DMS153 treated with DMSO at 0.1 percent for 48 hours (cell line): ENCODE data around the gene PIK3R1.

ENCODE experiments used
- DNase-seq: peaks from one replicate; lab custom pipeline; 2025; ENCODE audit not compliant: unreplicated experiment; lab: John Stamatoyannopoulos, UW

PIK3R1 gene

DNA sequence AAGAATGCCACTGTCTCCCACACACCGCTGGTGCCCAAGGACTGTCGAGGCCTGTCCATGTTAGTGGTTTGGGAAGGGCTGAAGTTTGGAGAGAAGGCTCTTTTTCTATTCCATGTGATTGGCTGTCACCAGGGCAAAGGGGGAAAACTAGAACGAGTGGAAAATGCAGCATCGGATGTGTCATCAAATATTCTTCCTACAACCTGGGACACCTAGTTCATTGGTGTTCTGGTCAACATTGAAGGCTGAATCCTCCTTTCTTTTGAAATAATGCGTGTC, 53.2 kb downstream of the PIK3R1 start:
- no peak for DNase-seq

DNA sequence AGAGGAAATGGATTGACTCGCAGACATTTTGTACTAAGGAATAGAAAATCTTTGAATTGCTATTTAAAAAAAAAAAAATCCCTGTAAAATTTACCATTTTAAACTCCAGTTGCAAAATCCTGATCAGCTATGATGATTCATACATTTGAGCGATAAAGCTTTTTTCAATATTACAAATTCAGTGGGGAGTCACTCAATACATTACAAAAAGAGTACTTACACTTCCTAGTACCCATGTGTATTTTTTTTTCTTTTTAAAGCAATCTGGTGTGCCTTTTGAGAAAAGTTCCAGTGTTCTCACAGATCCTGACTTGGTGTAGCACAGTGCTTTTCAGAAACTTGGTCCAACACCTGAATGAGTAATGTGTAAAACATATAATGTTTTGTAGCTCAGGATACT, 54.3 kb downstream of the PIK3R1 start:
- no peak for DNase-seq

DNA sequence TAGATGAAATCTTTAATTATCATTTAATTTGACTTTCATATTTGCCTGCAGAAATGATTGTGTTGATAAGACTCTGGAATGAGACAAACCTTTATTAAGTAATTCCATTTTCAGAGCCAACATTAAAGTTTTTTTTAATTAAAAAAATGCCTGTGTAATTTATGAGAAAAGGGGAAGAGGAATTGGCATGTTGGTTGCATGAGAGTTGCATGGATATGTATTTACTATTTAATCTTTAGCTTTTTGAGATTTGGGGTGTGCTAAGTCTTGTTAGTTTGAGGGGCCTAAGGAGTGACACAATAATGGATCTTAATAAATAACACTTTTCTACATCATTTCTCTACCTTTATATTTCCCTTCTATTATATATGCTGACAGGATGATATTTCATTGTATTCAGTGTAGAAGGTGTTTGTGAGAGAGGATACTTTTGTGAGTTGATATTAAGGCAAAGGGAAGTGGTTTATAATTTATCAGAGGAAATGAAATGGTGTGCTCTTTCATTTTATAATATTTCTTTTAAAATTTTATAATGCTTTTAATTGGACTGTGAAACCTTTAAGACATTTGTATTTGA, 54.9 kb downstream of the PIK3R1 start:
- DNase-seq, result no peak

DNA sequence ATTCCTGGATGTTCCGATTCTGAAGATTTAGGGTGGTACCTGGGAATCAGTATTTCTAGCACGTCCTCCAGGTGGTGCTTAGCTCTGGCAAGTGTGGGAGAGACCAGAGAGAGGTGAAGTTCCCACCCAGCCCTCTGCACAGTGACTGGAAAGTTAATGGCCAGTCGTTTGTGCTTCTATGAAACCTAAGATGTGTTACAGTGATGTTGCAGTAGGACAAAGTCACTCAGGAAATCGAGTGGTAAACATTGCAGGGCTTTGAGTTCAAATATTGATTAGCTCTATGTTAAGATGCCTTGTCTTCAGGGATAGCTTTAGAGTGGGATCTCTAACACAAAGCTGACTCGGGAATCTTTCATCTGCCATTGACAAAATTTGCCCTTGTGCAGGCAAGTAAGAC, 55.6 kb downstream of the PIK3R1 start:
- DNase-seq, result no peak

DNA sequence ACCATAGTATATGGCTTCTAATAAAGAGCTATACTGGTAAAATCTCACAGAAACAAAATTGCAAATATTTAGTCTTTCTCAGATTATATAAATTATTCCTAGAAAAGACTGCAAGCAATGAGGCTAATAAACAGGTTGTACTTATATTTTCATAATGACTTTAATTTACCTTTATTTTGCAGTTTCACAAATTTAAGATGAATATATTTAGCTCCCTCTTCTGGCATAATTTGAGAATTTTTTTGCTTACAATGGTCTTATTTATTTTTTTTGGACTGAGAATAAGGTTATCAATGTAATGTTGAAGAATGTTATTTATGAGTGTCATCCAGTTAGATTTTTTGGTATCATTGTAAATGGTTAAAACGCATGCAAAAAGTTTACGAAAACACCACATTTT, 56.7 kb downstream of the PIK3R1 start:
- no peak for DNase-seq

DNA sequence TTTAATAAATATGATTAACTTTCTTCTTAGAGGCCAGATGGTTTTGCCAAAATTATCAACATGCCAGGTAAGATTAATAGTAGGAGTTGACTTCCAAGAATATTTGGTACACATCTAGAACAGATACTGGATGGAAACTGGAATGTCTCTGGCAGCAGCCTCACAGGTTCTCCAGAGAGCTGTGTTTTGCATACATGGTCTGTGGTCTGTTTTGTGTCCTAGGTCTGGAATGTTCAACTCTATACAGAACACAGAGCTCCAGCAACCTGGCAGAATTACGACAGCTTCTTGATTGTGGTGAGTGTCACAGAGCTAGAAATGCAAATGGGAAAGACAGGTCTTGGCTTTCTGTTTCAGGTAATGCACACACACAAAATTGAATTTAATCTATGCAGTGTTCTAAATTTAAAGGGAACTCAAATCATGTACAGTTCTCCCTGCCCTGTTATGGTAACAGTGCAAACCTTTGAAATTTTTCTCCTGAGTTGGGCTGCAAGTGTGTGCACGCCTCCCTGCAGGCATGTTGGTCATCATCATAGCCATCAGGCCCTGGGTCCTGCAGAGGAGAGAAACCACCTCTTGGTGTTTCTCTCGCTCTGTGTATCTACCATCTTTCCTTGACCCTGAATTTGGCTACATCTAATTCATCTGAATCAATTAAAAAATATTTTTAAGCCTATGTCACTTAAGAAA, 58.3 kb downstream of the PIK3R1 start:
- no peak for DNase-seq

DNA sequence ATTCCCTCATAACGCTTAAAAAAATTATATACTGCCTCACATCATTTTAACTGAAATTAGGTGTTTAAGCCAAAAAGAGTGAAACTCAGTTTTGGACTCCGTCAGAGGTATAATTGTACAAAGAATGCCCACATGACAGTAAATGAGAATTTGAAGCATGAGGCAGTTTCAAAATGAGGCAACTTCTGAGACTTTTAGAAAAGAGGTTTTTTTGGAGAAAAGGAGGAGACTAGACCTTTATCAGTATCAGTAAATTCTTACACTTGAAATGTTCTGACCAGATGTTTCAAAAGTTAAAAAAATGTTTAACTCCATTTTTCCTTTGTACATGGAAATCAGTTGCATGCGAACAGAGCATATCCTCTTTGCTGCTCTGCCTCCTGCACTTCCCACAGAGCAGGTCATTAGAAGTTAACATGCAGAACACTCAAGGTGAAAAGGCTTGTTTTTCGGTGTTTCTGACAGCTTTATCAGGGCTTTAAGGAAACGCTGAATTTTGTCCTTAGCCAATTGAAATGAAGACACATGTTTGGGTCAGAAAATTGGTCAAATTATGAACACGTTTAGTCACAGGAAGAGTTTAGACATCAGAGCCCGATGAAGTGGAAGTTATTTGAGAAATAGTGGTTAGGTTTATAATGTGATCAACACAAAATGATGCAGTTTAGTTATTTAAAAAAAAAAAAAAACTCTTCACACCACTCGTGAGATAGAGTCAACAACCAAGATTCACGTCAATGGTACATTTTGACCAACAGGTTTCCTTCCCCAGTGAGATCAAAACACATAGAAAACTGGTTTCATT, 59.5 kb downstream of the PIK3R1 start:
- DNase-seq, result no peak

DNA sequence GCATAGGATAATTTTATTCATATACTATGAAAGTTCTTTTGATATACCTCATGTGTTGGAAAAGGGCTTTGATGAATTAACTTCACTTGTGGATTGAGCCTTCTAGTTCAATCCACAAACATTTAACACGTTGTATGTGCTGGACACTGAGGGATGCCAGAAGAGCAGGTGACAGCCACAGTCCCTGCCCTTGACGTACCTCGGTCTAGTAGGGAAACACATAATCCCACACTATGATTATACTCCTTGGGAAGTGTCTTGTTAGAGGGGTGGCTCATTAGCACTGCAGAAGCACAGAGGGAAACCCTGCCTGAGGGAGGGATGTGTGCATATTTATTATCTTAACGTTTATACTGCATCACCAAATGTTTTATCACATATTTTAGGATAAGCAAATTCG, 61.2 kb downstream of the PIK3R1 start:
- DNase-seq, result no peak

DNA sequence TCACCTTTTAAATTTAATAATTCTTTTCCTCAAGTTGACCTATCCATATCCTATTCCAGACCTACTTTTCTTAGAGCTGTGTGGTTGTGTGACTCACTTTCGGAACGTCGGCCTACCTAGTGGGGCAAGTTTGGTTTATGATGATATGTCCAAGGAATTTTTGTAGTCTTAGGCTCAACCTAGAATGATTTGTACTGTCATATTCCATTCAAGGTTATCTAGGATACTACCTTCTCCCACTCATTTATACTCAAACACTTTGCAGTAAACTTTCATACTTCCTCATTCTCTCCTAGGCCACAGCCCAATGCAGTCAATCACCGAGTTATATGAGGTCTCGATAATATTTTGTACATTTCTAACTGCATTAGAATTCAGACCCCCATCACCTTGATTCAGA, 61.9 kb downstream of the PIK3R1 start:
- no peak for DNase-seq

DNA sequence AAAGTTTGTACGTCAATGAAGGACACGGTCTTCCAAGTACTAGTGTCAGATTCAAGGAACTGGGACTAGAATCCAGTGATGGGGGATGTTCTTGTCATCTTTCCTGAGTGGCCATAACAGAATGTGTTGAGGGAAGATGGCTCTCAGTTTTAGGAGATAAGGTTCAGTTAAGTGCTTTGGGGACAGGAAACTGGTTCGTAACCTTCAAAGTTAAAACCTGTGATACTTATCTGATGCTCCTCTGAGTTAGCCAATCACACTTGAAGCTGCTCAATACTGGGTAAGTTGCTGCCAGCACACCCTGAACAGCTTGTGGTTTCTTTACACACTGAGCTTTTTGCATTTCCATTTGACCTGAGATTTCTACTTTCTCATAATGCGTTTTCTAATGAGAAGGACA, 64.4 kb downstream of the PIK3R1 start:
- DNase-seq, result no peak

DNA sequence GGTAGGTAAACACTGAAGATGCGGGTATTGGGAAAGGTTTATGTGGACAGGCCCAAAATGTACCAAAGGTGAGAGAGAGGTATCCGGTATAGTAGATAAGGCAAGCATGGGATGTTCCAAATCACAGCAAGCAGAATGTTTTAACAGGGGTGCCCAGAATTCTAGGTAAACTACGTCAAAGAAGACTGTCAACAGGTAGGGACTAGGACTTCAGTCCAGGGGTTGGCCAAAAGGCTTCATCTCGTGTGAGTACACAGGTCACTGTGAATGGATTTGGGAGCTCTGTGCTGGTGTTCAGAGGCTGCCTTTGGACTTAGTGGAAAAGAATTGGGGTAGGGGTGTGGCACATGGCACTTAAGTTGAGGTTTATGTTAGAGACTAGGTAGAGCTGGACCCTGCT, 66.4 kb downstream of the PIK3R1 start:
- no peak for DNase-seq

DNA sequence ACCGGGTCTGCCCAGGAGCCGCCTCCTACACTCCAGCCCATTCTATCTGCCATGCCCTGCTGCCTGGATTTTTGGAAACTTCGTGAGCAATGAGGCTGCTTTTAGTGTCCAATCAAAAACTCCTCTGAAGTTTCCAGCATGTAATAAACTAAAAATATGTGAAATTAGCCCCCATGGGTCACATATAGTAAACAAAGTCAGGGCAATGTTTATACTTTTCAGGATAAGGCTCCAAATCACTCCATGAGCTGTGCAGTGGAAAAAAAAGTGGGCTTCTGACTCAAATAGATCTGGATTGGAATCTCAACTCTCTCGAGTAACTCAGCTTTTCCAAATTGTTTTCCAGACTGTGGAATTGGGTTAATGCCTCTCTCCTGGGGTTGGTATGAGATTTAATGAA, 68.2 kb downstream of the PIK3R1 start:
- DNase-seq, result no peak

DNA sequence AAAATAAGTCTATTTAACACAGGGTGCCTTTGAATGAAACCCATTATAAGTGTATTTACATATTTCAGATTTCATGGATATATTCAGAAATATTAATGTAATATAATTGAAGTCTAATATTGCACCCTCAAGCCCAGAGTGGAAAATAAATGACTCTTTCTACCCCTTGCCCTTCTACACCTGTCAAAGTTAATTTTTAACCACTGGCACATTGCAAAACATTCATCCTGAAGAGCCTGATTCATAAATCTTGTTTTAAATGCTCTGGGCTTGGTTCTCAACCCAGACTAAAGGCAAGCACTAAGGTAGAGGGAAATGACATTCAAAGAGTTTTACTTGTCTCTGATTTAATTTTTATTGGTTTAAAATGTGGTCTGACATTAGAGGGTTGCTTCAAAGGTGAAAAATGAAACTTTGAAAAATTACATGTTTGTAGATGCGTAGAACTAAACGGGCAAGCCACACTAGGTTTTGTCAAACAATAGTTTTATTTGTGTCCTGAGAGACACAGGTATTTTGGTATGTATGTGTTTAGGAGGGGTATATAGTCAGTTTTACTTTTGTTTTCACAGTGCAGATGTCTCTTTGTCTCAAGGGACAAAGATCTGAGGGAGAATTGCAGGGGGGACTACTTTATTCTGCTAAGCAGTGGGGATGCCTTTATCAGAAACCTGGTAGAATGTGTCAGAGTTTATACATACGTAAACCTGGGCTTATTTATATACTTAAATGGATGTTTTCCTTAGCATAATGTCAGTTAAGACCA, 69.7 kb downstream of the PIK3R1 start:
- DNase-seq, result no peak

DNA sequence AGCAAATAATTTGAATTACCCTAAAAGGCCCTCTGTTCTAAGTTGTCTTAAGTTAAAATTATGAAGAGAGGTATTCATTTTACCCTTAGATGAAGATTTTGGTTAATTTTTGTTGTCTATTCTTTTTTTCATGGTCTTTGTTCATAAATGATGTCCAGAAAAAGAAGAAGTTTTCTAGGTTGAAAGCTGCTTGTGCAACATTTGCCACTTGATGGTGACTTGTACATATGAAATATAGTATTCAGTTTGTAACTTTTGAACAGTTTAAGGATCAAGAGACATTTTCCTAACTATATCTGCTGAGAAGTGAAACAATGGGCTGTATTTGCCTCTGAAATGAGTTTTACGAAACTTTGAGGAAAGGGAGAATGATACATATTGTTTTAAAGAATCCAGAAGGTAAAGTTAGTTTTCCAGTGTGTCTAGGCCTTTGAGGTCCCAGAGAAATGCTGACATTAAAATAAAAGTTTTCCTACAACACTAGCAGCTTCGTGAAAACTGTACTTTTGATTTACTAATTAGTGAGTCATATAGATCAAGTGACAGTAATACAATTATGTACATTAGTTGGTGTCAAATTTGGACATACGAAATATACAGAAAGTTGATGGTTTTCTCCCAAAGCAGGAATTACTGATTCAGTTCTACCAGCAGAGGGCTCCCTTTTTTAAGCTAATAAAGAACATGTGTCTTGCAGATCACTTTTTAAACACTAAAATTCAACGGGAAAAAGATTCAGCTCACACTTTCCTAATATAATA, 70.5 kb downstream of the PIK3R1 start:
- peak; percentile 9 for DNase-seq

DNA sequence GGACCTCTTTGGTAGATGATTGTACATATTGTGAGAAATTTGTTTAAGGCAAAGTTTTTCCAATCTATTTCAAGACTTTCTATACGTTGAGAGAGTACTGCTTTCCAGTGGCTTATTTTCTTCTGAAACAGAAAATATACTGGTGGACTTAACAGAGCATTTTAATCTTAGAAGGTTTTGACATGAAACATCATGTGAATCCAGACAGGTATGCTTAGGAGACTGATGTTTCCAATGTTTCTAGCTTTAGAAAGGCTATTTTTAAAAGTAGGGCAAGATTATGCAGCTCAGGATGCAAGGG, 71.0 kb downstream of the PIK3R1 start:
- DNase-seq, result no peak

DNA sequence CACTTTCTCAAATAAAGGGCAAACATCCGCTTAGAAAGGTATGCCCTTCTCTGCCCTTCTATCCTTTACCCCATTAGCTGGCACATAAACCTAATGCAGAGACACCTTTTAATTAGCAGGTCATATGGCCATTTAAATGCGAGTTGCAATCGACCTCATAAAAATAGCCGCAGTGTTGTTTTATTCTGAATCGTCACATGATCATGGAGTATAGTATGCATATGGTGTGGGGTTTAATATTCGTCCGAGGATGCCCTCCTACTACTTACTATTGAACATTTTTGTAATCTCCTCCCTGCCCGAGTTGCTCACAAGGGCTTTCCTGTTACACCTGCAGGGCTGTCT, 72.0 kb downstream of the PIK3R1 start:
- no peak for DNase-seq

DNA sequence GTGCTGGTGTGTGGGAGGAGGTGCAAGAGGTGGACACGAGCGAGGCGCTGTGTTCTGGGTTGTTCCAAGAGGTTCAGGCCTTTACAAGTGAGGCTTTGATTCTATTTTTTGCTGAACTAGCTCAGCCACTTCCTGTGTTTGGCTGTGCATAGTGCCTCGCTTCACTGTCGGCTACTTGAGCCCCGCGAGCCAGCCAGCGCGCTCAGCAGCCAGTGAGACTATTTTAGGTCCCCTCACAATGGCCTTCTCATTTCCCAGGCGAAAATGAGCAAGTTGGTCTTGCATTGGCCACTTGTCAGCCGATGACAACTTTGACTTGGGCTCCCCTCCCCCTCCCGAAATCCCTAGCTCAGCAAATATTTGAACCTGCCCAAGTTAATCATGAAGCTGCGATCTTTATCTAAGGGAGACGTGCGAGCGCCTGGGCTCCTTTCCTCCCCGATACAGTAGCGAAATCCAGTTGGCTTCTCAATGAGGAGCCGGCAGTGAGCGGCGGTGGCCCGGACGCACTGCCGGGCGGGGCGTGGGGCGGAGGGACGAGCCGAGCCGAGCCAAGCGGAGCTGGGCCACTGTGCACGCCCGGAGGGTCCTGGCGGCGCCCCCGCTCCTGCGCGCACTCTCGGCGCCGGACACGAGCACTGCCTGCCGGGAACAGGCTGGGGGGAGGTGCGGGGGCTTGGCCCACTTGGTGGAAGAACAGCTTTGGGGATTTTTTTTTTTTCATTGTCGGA, 72.6 kb downstream of the PIK3R1 start:
- DNase-seq, result peak; percentile 48

DNA sequence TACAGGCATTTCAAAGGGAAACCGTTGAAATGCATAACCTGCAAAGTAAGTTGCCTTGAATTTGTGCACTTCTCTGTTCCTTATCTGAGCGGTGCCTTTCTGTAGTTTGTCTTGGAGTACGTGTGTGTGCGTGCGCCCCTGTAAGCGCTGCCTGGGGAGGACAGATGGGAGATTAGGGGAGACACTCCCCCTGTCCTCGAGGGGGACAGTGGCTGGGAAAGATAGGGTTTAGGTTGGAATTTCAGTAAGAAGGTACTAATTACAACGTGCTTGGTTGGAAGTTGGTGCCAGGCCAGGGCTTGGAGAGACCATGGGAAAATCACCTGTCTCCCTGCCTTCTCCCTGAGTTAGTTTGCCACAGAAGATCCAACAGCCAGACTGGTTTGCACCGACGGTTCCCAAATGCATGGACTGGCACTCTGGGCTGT, 73.2 kb downstream of the PIK3R1 start:
- DNase-seq, result no peak

DNA sequence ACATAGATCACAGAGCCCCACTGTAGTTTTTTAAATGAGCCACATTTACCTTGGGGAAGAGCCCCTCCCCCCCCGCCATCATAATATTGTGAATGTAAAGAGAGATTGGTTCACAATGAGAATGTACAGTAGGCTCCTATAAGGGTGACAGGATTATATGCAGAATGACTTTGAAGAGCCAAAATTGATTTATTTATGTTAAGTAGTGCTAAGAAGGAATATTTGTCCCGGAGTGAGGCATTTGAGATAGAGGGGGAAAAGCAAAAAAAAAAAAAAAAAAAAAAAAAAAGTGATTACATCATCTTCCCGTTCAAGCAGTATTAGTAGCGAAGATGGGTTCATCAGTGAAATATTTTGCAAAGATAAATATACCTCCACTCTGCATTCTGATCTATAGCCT, 73.9 kb downstream of the PIK3R1 start:
- DNase-seq, result no peak

DNA sequence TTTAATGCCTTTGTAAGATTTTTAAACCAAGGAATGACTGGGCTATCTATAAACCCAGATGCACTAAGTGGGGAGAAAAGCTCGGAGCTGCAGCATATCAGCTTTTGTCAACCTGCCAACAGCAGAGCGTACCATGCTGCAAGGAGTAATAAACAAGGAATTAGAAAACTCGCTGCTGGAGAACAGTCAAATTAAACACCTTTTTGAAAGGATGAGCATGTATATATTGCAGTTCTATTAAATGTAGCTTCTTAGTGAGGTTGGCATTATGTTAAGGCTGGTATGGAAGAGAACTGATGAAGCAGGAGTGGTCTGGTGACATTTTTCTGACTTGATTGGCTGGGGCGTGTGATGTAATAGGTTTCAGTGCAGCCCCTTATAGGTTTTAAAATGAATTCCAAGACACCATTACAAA, 74.7 kb downstream of the PIK3R1 start:
- DNase-seq, result no peak

DNA sequence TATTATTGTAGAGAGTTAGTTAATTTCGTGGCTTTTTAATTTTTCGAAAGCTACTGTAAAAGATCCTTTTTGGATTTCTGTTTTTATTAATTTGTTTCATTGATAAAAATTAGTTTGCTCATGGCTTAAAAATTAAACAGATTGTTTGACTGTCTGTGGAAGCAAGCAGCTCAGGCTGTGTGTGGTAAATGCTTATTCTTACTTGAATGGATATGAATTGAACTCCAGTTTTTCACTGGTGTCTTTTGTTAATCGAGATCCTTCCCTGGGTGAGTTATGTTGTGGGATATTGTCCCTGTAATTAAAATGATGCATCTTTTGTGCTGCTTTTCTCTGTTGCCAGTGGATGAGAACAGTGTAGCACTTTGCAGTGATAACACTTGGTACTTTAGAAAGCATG, 75.3 kb downstream of the PIK3R1 start:
- no peak for DNase-seq
